Colonic mucosa (tissue), 4 donors: ENCODE measurements around the gene IL36G. TPM values are rescaled to one million over a fixed set of nuclear protein-coding genes. Genes with fewer than 3 reads are reported as not detected.

ENCODE experiments used
- DNase-seq: peaks from one replicate; pipeline ENCODE4 v3.0.0-alpha.2; 2020
- H3K27ac ChIP-seq: fragments of 200-600 bp; one replicate; pipeline ENCODE4 v1.8.0; 2021
- H3K27me3 ChIP-seq: fragments of 200-600 bp; one replicate; pipeline ENCODE4 v1.8.0; 2021
- H3K36me3 ChIP-seq: fragments of 200-600 bp; one replicate; pipeline ENCODE4 v1.8.0; 2021
- H3K4me1 ChIP-seq: fragments of 200-600 bp; one replicate; pipeline ENCODE4 v1.8.0; 2021; ENCODE audit warnings: mild to moderate bottlenecking
- H3K4me3 ChIP-seq: fragments of 200-600 bp; one replicate; pipeline ENCODE4 v1.8.0; 2021
- H3K9ac ChIP-seq, 2 donors: one replicate each; pipeline ENCODE4 v1.7.0; 2013; ENCODE audit warnings: control low read depth in 2 of 2, low read depth in 2 of 2, low read length in 2 of 2
- H3K9me3 ChIP-seq: fragments of 200-600 bp; one replicate; pipeline ENCODE4 v1.8.0; 2021
- CTCF ChIP-seq: fragments of 200-600 bp; IDR thresholded peaks from one replicate; pipeline ENCODE4 v1.8.0; 2022; ENCODE audit warnings: antibody characterized with exemption, mild to moderate bottlenecking
- intact Hi-C: fragments of 100-400 bp; cut with DNase I; formaldehyde crosslinking; loops from one replicate; pipeline ENCODE4 v1.14.1; 2022
- total RNA-seq, 2 donors: library from RNA; stranded (reverse); fragmentation: NEBNext Ultra II Directional in 1 of 2; extraction: Animal tissue kit (Norgen Biotek cat#: 25700) in 1 of 2; gene quantifications; one replicate each; pipeline ENCODE4 v1.2.1, GENCODE V29; 2021
- donor health status: healthy.
- donor health status: DM: no; HTN: no; CAD: no.
- donor health status: DM: no; HTN: no; CAD: no.

The IL36G gene
- total RNA-seq, 2 donors from 2014 or later: 0.40 to 0.69 TPM

- intact Hi-C loops: loop anchor here (10.0 kb wide), 1 partner anchor 343 kb away; no protein-coding TSS in a partner anchor
- DNase-seq: no peak
Measured at GRCh38 chr2:112947374-112947773, 30.4 kb upstream of the IL36G start.

GRCh38 chr2:112949456-112949855, 28.4 kb upstream of the IL36G start:
- Histone ChIP-seq H3K9me3 (no peaks in the 10 kb centered on the region), H3K4me3 (no peak overlapping the region), H3K4me1 (no peaks in the 10 kb centered on the region), H3K9ac (no peak overlapping the region), H3K27me3 (no peaks in the 10 kb centered on the region), H3K36me3 (no peaks in the 10 kb centered on the region), H3K27ac (no peak overlapping the region)
- DNase-seq: no peak
- intact Hi-C loops: loop anchor here (10.0 kb wide), 1 partner anchor 345 kb away; no protein-coding TSS in a partner anchor
- TF ChIP-seq CTCF: no peak

More at GRCh38 chr2:112947374-112947773, 30.4 kb upstream of the IL36G start:
- no peaks in the 10 kb centered on the region for H3K4me1 ChIP-seq
- H3K27me3 ChIP-seq: no peaks in the 10 kb centered on the region
- H3K9ac ChIP-seq: no peak overlapping the region
- no peaks in the 10 kb centered on the region for H3K36me3 ChIP-seq
- H3K9me3 ChIP-seq: no peaks in the 10 kb centered on the region
- no peak for TF ChIP-seq CTCF
- no peak overlapping the region for H3K27ac ChIP-seq
- H3K4me3 ChIP-seq: no peak overlapping the region

- no peak overlapping the region for H3K4me3 ChIP-seq
- intact Hi-C loops: no loop called here
- no peaks in the 10 kb centered on the region for H3K9me3 ChIP-seq
- TF ChIP-seq CTCF: no peak
- H3K4me1 ChIP-seq: no peaks in the 10 kb centered on the region
- H3K27ac ChIP-seq: no peak overlapping the region
- H3K27me3 ChIP-seq: no peaks in the 10 kb centered on the region
- no peak overlapping the region for H3K9ac ChIP-seq
- no peak for DNase-seq
- H3K36me3 ChIP-seq: no peaks in the 10 kb centered on the region
Measured at GRCh38 chr2:112954364-112954763, 23.4 kb upstream of the IL36G start.

- no peak overlapping the region for H3K9ac ChIP-seq
- intact Hi-C loops: loop anchor here (5.0 kb wide), 1 partner anchor 210 kb away; no protein-coding TSS in a partner anchor
- H3K4me1 ChIP-seq: no peaks in the 10 kb centered on the region
- no peak overlapping the region for H3K4me3 ChIP-seq
- no peaks in the 10 kb centered on the region for H3K9me3 ChIP-seq
- no peak for TF ChIP-seq CTCF
- no peak for DNase-seq
- H3K27me3 ChIP-seq: no peaks in the 10 kb centered on the region
- no peak overlapping the region for H3K27ac ChIP-seq
- H3K36me3 ChIP-seq: no peaks in the 10 kb centered on the region
Measured at GRCh38 chr2:112957511-112957910, 20.3 kb upstream of the IL36G start.

- Histone ChIP-seq H3K27ac (no peak overlapping the region), H3K36me3 (no peaks in the 10 kb centered on the region), H3K9me3 (no peaks in the 10 kb centered on the region), H3K4me1 (no peaks in the 10 kb centered on the region), H3K27me3 (no peaks in the 10 kb centered on the region), H3K9ac (no peak overlapping the region), H3K4me3 (no peak overlapping the region)
- intact Hi-C loops: loop anchor here (5.0 kb wide), 1 partner anchor 211 kb away; no protein-coding TSS in a partner anchor
- DNase-seq: peak; percentile 36
- peak; percentile 81 for TF ChIP-seq CTCF
Measured at GRCh38 chr2:112958428-112959108, 19.2 kb upstream of the IL36G start.
